ENCODE measurements around the gene CD86.

- TF ChIP-seq JUN (IDR thresholded peaks at IDR 0.05): no peak
- TF ChIP-seq CTCF (IDR thresholded peaks at IDR 0.05): no peak
- TF ChIP-seq EP300 (IDR thresholded peaks at IDR 0.05): no peak
These were observed 91.3 kb downstream of the CD86 start for GRCh38 chr3:122146466-122146865.

All from A549 (cell line).